Transverse colon (tissue), 4 donors: Measurements from ENCODE around the gene HRK. TPM values are rescaled to one million over a fixed set of nuclear protein-coding genes. Genes with fewer than 3 reads are reported as not detected.

ENCODE experiments used
- DNase-seq: peaks from one replicate; pipeline ENCODE4 v3.0.0-alpha.2; 2019
- H3K27ac ChIP-seq, 4 donors: fragments of 200-600 bp; sonication (generic); 2 replicates each; pipeline ENCODE4 v1.5.1; 2016 to 2018; ENCODE audit warnings: inconsistent platforms in 4 of 4
- H3K27me3 ChIP-seq: fragments of 200-600 bp; sonication (generic); 2 replicates; pipeline ENCODE4 v1.5.1; 2017; ENCODE audit warnings: inconsistent platforms
- H3K36me3 ChIP-seq, 4 donors: fragments of 200-600 bp; sonication (generic); 2 replicates each; pipeline ENCODE4 v1.5.1; 2017 to 2019; ENCODE audit warnings: inconsistent platforms in 4 of 4
- H3K4me1 ChIP-seq, 4 donors: fragments of 200-600 bp; sonication (generic); 2 replicates each; pipeline ENCODE4 v1.5.1; 2017 to 2020; ENCODE audit warnings: inconsistent platforms in 4 of 4
- H3K4me3 ChIP-seq, 4 donors: fragments of 200-600 bp; sonication (generic); 1 replicate in 1 of 4; 2 replicates in 3 of 4; pipeline versions ENCODE4 v1.5.1 to v1.6.1; 2017 to 2019; ENCODE audit warnings: inconsistent platforms in 4 of 4
- H3K9me3 ChIP-seq, 2 donors: fragments of 200-600 bp; sonication (generic); 2 replicates each; pipeline ENCODE4 v1.5.1; 2017 to 2019; ENCODE audit warnings: inconsistent platforms in 2 of 2
- EP300 ChIP-seq: sonication (generic); formaldehyde crosslinking; IDR thresholded peaks from one replicate; pipeline ENCODE4 v1.6.1; 2017; ENCODE audit warnings: antibody characterized with exemption, low read depth
- POLR2A ChIP-seq: fragments of 450-650 bp; IDR thresholded peaks from one replicate; pipeline ENCODE4 v1.6.1; 2016; ENCODE audit warnings: antibody characterized with exemption, mild to moderate bottlenecking, moderate library complexity
- POLR2AphosphoS5 ChIP-seq, 3 donors: sonication (generic); formaldehyde crosslinking; IDR thresholded peaks; one replicate each; pipeline ENCODE4 v1.6.1; 2016; ENCODE audit warnings: antibody characterized with exemption in 3 of 3
- WGBS, 2 donors: methylation state at CpG; one replicate each; pipeline ENCODE4 v1.1.5; 2018; ENCODE audit warnings: low coverage in 1 of 2; 5-methylcytosine and 5-hydroxymethylcytosine counted together
- in situ Hi-C, 4 donors: fragments of 200-750 bp; cut with MboI; loops; one replicate each; pipeline versions ENCODE4 v1.15.0 to v1.15.1; 2017; ENCODE audit warnings: low sequenced_read_pairs in 3 of 4, low pct_ligation_motif_present in 1 of 4, low pct_unique_long_range_greater_than_20kb in 1 of 4
- intact Hi-C: fragments of 100-400 bp; cut with DNase I; formaldehyde crosslinking; loops from one replicate; pipeline ENCODE4 v1.15.1; 2023; ENCODE audit warnings: low total_unique reads
- total RNA-seq, 4 donors: library from RNA; depleted of rRNA; stranded (reverse); fragments of >200 nt; gene quantifications; one replicate each; pipeline ENCODE4 v1.1.0, GENCODE V29; 2016
- TF ChIP-seq, protein P1 (sequence below), 5 experiments: fragments of 200-600 bp in 3 of 5; fragments of 450-650 bp in 2 of 5; sonication (generic) in 3 of 5; IDR thresholded peaks; 1 replicate in 2 of 5; 2 replicates in 3 of 5; pipeline ENCODE4 v1.5.1; 2016 to 2017; ENCODE audit warnings: antibody characterized with exemption in 5 of 5, inconsistent platforms in 3 of 5, mild to moderate bottlenecking in 2 of 5, moderate library complexity in 1 of 5

The HRK gene
- total RNA-seq, 4 donors from 2014 or later, result 0.48 TPM; not detected in 3

DNA sequence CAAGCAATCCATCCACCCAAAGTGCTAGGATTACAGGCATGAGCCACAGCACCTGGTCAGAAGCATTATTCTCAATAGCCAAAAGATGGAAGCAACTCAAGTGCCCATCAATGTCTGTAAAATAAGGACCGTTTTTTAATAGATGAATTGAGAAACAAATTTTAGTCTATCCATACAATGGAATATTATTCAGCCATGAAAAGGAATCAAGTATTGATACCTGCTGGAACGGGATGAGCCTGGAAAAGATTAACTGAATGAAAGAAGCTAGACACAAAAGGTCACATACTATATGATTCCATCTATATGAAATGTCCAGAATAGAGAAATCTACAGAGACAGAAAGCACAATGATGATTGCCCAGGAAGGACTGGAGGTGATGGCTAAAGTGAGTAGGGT, 20.4 kb upstream of the HRK start:
- DNase-seq, result no peak
- H3K27ac ChIP-seq, result no peak overlapping the region
- in situ Hi-C loops, result no loop called here
- H3K4me3 ChIP-seq, result no peak overlapping the region
- TF ChIP-seq EP300 (no peak), POLR2A (no peak), POLR2AphosphoS5 (IDR thresholded peaks at IDR 0.05) (no peak)
- TF ChIP-seq, protein P1, sequence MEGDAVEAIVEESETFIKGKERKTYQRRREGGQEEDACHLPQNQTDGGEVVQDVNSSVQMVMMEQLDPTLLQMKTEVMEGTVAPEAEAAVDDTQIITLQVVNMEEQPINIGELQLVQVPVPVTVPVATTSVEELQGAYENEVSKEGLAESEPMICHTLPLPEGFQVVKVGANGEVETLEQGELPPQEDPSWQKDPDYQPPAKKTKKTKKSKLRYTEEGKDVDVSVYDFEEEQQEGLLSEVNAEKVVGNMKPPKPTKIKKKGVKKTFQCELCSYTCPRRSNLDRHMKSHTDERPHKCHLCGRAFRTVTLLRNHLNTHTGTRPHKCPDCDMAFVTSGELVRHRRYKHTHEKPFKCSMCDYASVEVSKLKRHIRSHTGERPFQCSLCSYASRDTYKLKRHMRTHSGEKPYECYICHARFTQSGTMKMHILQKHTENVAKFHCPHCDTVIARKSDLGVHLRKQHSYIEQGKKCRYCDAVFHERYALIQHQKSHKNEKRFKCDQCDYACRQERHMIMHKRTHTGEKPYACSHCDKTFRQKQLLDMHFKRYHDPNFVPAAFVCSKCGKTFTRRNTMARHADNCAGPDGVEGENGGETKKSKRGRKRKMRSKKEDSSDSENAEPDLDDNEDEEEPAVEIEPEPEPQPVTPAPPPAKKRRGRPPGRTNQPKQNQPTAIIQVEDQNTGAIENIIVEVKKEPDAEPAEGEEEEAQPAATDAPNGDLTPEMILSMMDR (IDR thresholded peaks at IDR 0.05), result no peak
- H3K27me3 ChIP-seq, result peaks cover 14% of the 10 kb centered on the region
- no peaks in the 10 kb centered on the region for H3K4me1 ChIP-seq
- H3K9me3 ChIP-seq, result no peaks in the 10 kb centered on the region
- H3K36me3 ChIP-seq, result no peaks in the 10 kb centered on the region
- intact Hi-C loops, result no loop called here
- 66 to 81% methylated on average over 2 of the region's 2 CpGs for WGBS, 2 donors

GRCh38 chr12:116898669-116899068, 17.4 kb upstream of the HRK start:
- Histone ChIP-seq H3K36me3 (no peaks in the 10 kb centered on the region), H3K4me1 (no peaks in the 10 kb centered on the region), H3K4me3 (no peak overlapping the region), H3K27ac (no peak overlapping the region), H3K9me3 (no peaks in the 10 kb centered on the region), H3K27me3 (peaks cover 11% of the 10 kb centered on the region)
- intact Hi-C loops, result no loop called here
- 55% methylated on average over 3 of the region's 3 CpGs; no CpG with 5 or more reads in 1 of the 2 donors for WGBS, 2 donors
- in situ Hi-C loops, result no loop called here
- no peak for DNase-seq
- TF ChIP-seq POLR2A, result no peak
- TF ChIP-seq, protein P1 (IDR thresholded peaks at IDR 0.05), result no peak
- no peak for TF ChIP-seq POLR2AphosphoS5 (IDR thresholded peaks at IDR 0.05)
- TF ChIP-seq EP300, result no peak

DNA sequence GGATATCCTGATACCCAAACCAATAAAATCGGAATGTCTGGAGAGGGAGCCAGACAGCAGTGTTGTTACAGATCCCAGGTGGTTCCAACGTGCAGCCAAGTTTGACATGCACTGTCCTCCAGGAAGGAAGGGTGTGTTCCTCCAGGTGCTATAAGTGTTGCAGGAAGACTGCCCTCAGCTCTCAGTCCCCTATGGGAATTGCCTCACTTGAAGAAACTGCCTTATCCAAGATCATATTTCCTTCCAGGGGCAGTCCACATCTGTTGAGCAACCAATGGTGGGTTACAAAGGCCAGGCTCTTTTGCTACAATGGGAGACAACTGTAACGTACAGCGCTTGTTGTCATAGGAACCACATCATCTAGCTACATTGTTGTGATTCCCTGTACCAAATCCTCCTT, 16.2 kb upstream of the HRK start:
- TF ChIP-seq, protein P1 (IDR thresholded peaks at IDR 0.05), result no peak
- TF ChIP-seq POLR2A, result no peak
- no peak for TF ChIP-seq POLR2AphosphoS5 (IDR thresholded peaks at IDR 0.05)
- TF ChIP-seq EP300, result no peak
- in situ Hi-C loops, result no loop called here
- no peak overlapping the region for H3K27ac ChIP-seq
- no peak overlapping the region for H3K4me3 ChIP-seq
- no peaks in the 10 kb centered on the region for H3K4me1 ChIP-seq
- intact Hi-C loops, result no loop called here
- DNase-seq, result no peak
- no peaks in the 10 kb centered on the region for H3K9me3 ChIP-seq
- peaks cover 11% of the 10 kb centered on the region for H3K27me3 ChIP-seq
- H3K36me3 ChIP-seq, result no peaks in the 10 kb centered on the region
- WGBS, 2 donors, result 70 to 77% methylated on average over 2 to 4 of the region's 4 CpGs

DNA sequence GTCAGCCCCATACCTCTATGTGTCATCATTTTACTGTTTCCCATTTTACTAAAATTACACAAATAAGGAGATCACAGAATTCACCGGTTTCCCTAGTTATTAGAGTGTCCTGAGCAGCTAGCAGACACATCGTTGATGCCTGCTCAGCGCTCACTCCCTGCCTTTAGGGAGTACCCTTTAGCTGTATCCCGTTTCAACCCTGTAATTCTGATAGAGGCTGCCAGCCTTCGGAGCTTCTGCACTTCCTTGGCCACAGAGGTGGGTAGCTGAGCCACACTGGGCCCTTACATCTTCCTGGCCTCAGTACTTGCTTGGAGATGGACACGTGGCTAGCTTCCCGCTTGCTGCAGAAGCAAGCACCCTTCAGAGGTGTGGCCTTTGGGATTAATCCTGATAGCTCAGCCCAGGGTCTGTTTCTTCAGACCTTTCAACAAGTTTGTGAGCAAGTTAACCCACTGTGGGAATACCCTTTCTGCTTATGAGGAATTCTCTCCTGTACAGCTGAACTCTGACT, 15.2 kb upstream of the HRK start:
- intact Hi-C loops (no loop called here), in situ Hi-C loops (no loop called here)
- no peak for TF ChIP-seq EP300
- no peak overlapping the region for H3K4me3 ChIP-seq
- DNase-seq, result no peak
- no peaks in the 10 kb centered on the region for H3K9me3 ChIP-seq
- H3K36me3 ChIP-seq, result no peaks in the 10 kb centered on the region
- H3K27me3 ChIP-seq, result peaks cover 11% of the 10 kb centered on the region
- H3K27ac ChIP-seq, result no peak overlapping the region
- no peaks in the 10 kb centered on the region for H3K4me1 ChIP-seq
- WGBS, 2 donors, result 81% methylated on average over 7 of the region's 7 CpGs; no CpG with 5 or more reads in 1 of the 2 donors

GRCh38 chr12:116894913-116895312, 13.7 kb upstream of the HRK start:
- TF ChIP-seq EP300 (no peak), POLR2A (no peak), POLR2AphosphoS5 (IDR thresholded peaks at IDR 0.05) (no peak)
- TF ChIP-seq, protein P1 (IDR thresholded peaks at IDR 0.05), result no peak
- Histone ChIP-seq H3K36me3 (no peaks in the 10 kb centered on the region), H3K9me3 (no peaks in the 10 kb centered on the region), H3K4me1 (no peaks in the 10 kb centered on the region), H3K27ac (no peak overlapping the region), H3K4me3 (no peak overlapping the region), H3K27me3 (peaks cover 9% of the 10 kb centered on the region)
- DNase-seq, result no peak
- intact Hi-C loops, result no loop called here
- WGBS, 2 donors, result 80 to 82% methylated on average over 1 to 3 of the region's 3 CpGs
- in situ Hi-C loops, result no loop called here
